ENCODE data around the gene F11.
"Not testable (repeated sequence)": the region's sequence is repeated elsewhere in the genome, so short reads cannot be mapped to it uniquely, and the experiment has no call there.

The F11 gene

DNA sequence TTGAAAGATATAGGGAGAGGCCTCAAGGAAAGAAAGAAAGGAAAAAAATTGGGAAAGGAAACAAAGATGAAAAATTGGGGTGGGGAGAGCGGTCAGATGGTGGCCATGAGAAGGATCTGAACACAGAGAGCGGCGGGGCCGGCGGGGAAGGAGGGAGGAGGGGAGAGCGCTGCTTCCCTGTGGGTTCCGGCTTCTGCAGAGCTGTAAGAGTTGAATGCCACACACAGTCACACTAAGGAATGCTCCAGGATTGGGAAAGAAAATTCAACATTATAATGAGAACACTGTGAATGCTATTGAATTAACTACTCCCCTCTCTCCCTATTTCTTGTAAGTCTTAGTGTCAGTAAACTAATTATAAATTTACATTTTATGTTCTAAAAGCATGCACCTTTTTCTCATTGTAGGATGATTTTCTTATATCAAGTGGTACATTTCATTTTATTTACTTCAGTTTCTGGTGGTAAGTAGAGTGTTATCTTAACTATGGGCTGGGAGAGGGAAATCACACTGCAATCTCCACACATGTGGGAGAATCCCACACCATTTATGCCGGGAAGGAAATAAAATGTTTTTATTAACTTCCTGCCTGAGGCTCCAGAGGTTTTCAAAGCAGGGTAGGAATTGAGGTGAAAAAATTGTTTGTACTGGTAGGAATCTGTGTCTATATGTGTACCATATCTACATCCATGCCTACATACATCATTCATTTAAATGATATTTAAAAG, 904 bp downstream of the F11 start:
- DNase-seq = no peak
- Mint-ChIP-seq H3K36me3 (no peaks in the 10 kb centered on the region), H3K9me3 (no peaks in the 10 kb centered on the region), H3K27ac (no peak overlapping the region), H3K27me3 (peaks cover 13% of the 10 kb centered on the region), H3K4me1 (no peaks in the 10 kb centered on the region), H3K4me3 (no peak overlapping the region)
- CTCF ChIA-PET = no interaction called here

GRCh38 chr4:186271081-186271678, 5.2 kb downstream of the F11 start:
- no peaks in the 10 kb centered on the region for H3K9me3 Mint-ChIP-seq
- H3K36me3 Mint-ChIP-seq = no peaks in the 10 kb centered on the region
- H3K4me3 Mint-ChIP-seq = no peak overlapping the region
- no peak for DNase-seq
- peaks cover 5% of the 10 kb centered on the region for H3K27me3 Mint-ChIP-seq
- no peak overlapping the region for H3K27ac Mint-ChIP-seq
- H3K4me1 Mint-ChIP-seq = no peaks in the 10 kb centered on the region
- CTCF ChIA-PET = no interaction called here

DNA sequence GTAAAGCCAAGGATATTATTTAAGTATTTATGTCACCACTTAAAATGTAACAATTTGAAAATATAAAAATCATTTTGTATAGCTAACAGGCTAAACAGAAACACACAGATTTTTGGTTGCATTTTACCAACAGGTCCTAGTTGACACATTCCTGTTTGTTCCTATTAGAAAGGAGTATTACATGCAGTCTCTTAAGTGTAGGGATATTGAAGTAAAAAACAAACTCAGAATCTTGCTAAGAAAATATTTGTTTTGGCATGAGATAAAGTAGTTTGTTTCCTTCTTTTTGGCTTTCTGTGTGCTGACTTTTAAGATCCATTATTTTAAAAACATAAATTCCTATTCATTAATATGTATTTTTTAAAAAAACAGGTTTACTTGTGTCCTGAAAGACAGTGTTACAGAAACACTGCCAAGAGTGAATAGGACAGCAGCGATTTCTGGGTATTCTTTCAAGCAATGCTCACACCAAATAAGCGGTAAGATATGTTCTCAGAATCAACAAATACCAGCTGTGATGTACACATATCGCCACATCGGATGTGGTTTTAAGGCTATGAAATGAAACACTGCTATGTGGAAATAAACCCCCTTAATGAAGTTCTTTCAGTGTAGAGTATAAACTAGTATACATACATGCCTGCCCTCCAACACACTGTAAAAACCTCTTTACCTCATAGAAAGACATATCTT, 6.9 kb downstream of the F11 start:
- no peaks in the 10 kb centered on the region for H3K27me3 Mint-ChIP-seq
- no peaks in the 10 kb centered on the region for H3K4me1 Mint-ChIP-seq
- no peaks in the 10 kb centered on the region for H3K9me3 Mint-ChIP-seq
- H3K36me3 Mint-ChIP-seq = no peaks in the 10 kb centered on the region
- H3K4me3 Mint-ChIP-seq = no peak overlapping the region
- H3K27ac Mint-ChIP-seq = no peak overlapping the region
- CTCF ChIA-PET = no interaction called here
- DNase-seq = no peak

- not testable (repeated sequence) for H3K4me3 Mint-ChIP-seq
Measured at GRCh38 chr4:186273392-186273789, 7.4 kb downstream of the F11 start.

DNA sequence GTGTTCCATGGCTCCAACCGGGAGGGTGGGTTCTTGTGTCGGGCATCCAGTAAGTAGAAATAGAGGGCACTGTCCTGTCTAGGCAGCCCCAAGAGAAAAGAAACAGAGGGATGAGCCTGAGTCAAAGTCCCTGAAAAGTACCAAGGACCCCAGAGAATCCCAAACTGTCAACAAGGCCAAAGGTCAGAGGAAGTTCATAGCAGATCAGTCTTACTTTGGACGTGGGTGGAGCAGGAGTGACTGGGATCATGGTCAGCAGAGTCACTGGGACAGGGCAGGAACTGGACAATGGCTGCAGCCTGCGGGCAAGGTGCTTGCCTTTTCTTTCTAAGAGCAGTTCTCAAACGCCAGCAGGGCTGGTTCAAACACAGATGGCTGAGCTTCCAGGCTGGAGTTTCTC, 17.3 kb downstream of the F11 start:
- CTCF ChIA-PET = no interaction called here
- H3K4me1 Mint-ChIP-seq = no peaks in the 10 kb centered on the region
- no peaks in the 10 kb centered on the region for H3K9me3 Mint-ChIP-seq
- H3K4me3 Mint-ChIP-seq = no peak overlapping the region
- H3K27me3 Mint-ChIP-seq = no peaks in the 10 kb centered on the region
- no peak overlapping the region for H3K27ac Mint-ChIP-seq
- H3K36me3 Mint-ChIP-seq = no peaks in the 10 kb centered on the region
- DNase-seq = no peak

More at GRCh38 chr4:186273392-186273789, 7.4 kb downstream of the F11 start:
- CTCF ChIA-PET, H3K4me1 Mint-ChIP-seq, H3K27me3 Mint-ChIP-seq, H3K9me3 Mint-ChIP-seq, DNase-seq, H3K36me3 Mint-ChIP-seq, H3K27ac Mint-ChIP-seq: not testable (repeated sequence)

DNA sequence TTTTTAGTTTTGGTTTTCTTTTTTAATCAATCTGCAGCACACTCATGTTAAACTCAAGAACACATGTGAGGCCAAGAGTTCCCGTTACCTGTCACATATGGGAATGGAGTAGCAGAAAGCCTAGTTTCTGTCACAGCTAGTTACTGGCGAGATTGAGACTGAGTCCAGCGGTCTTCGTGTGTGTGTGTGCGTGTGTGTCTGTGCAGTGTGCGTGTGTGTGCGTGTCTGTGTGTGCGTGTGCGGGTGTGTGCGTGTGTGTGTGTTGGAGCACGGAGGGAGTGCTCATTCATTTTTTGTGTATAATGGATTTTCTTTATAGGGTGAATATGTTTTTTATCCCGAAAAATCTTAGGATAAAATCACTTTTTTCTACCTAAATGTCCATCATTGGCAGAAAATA, 19.2 kb downstream of the F11 start:
- no peak for DNase-seq
- Mint-ChIP-seq H3K27ac (no peak overlapping the region), H3K27me3 (no peaks in the 10 kb centered on the region), H3K4me3 (no peak overlapping the region), H3K36me3 (no peaks in the 10 kb centered on the region), H3K4me1 (no peaks in the 10 kb centered on the region), H3K9me3 (no peaks in the 10 kb centered on the region)
- CTCF ChIA-PET = no interaction called here

- H3K4me1 Mint-ChIP-seq = no peaks in the 10 kb centered on the region
- H3K27me3 Mint-ChIP-seq = no peaks in the 10 kb centered on the region
- DNase-seq = no peak
- H3K36me3 Mint-ChIP-seq = no peaks in the 10 kb centered on the region
- CTCF ChIA-PET = no interaction called here
- H3K4me3 Mint-ChIP-seq = no peak overlapping the region
- H3K9me3 Mint-ChIP-seq = no peaks in the 10 kb centered on the region
- no peak overlapping the region for H3K27ac Mint-ChIP-seq
Measured at GRCh38 chr4:186286581-186286980, 20.6 kb downstream of the F11 start.

- Mint-ChIP-seq H3K27me3 (no peaks in the 10 kb centered on the region), H3K36me3 (no peaks in the 10 kb centered on the region), H3K27ac (no peak overlapping the region), H3K9me3 (no peaks in the 10 kb centered on the region), H3K4me1 (no peaks in the 10 kb centered on the region), H3K4me3 (no peak overlapping the region)
- DNase-seq = no peak
- CTCF ChIA-PET = no interaction called here
Measured at GRCh38 chr4:186291256-186291890, 25.4 kb downstream of the F11 start.

- Mint-ChIP-seq H3K9me3 (no peaks in the 10 kb centered on the region), H3K27ac (no peak overlapping the region), H3K36me3 (no peaks in the 10 kb centered on the region), H3K27me3 (peaks cover 17% of the 10 kb centered on the region), H3K4me1 (no peaks in the 10 kb centered on the region), H3K4me3 (no peak overlapping the region)
- DNase-seq = no peak
- CTCF ChIA-PET = no interaction called here
Measured at GRCh38 chr4:186294160-186294559, 28.2 kb downstream of the F11 start.

GRCh38 chr4:186296481-186296880, 30.5 kb downstream of the F11 start:
- Mint-ChIP-seq H3K4me3 (no peak overlapping the region), H3K4me1 (no peaks in the 10 kb centered on the region), H3K27ac (peak overlapping the region; percentile 24), H3K9me3 (no peaks in the 10 kb centered on the region), H3K27me3 (peaks cover 29% of the 10 kb centered on the region), H3K36me3 (no peaks in the 10 kb centered on the region)
- DNase-seq = no peak
- CTCF ChIA-PET = interaction anchor here (1.3 kb wide), 1 partner anchor 291 kb away, joined by 6 read pairs; no protein-coding TSS in a partner anchor

GRCh38 chr4:186297013-186297645, 31.1 kb downstream of the F11 start:
- H3K9me3 Mint-ChIP-seq = no peaks in the 10 kb centered on the region
- no peak overlapping the region for H3K27ac Mint-ChIP-seq
- H3K27me3 Mint-ChIP-seq = peaks cover 29% of the 10 kb centered on the region
- no peak overlapping the region for H3K4me3 Mint-ChIP-seq
- H3K36me3 Mint-ChIP-seq = no peaks in the 10 kb centered on the region
- no peaks in the 10 kb centered on the region for H3K4me1 Mint-ChIP-seq
- CTCF ChIA-PET = interaction anchor here (1.3 kb wide), 1 partner anchor 290 kb away, joined by 6 read pairs; no protein-coding TSS in a partner anchor
- no peak for DNase-seq

GRCh38 chr4:186298031-186298647, 32.1 kb downstream of the F11 start:
- DNase-seq = no peak
- CTCF ChIA-PET = interaction anchor here (1.7 kb wide), 1 partner anchor 289 kb away, joined by 7 read pairs; no protein-coding TSS in a partner anchor
- Mint-ChIP-seq H3K36me3 (no peaks in the 10 kb centered on the region), H3K9me3 (no peaks in the 10 kb centered on the region), H3K4me3 (no peak overlapping the region), H3K4me1 (no peaks in the 10 kb centered on the region), H3K27me3 (peaks cover 29% of the 10 kb centered on the region), H3K27ac (no peak overlapping the region)

- H3K36me3 Mint-ChIP-seq = no peaks in the 10 kb centered on the region
- no peak overlapping the region for H3K27ac Mint-ChIP-seq
- no peak overlapping the region for H3K4me3 Mint-ChIP-seq
- no peak for DNase-seq
- no peaks in the 10 kb centered on the region for H3K9me3 Mint-ChIP-seq
- H3K4me1 Mint-ChIP-seq = no peaks in the 10 kb centered on the region
- CTCF ChIA-PET = interaction anchor here (1.7 kb wide), 1 partner anchor 287 kb away, joined by 7 read pairs; no protein-coding TSS in a partner anchor
- peaks cover 29% of the 10 kb centered on the region for H3K27me3 Mint-ChIP-seq
Measured at GRCh38 chr4:186299291-186299690, 33.3 kb downstream of the F11 start.
